22Rv1 (cell line): ENCODE measurements around the gene ARL8B.

Source experiments
- H3K27ac ChIP-seq: fragments of 450-650 bp; 2 replicates; pipeline ENCODE4 v1.5.1; 2017
- CTCF ChIP-seq: fragments of 450-650 bp; IDR thresholded peaks from 2 replicates; pipeline ENCODE4 v1.5.1; 2017; ENCODE audit warnings: mild to moderate bottlenecking
- ZFX ChIP-seq: fragments of 450-650 bp; IDR thresholded peaks from 2 replicates; pipeline ENCODE4 v1.6.1; 2017; ENCODE audit warnings: antibody characterized with exemption, borderline replicate concordance

ARL8B gene

GRCh38 chr3:5195605-5196004, 73.5 kb downstream of the ARL8B start:
- H3K27ac ChIP-seq = no peak overlapping the region
- TF ChIP-seq CTCF (no peak), ZFX (no peak)

GRCh38 chr3:5197022-5197421, 74.9 kb downstream of the ARL8B start:
- no peak for TF ChIP-seq CTCF
- no peak for TF ChIP-seq ZFX
- 0 out of 2 replicates have a peak overlapping the region, but pooled peaks have one; percentile 22 for H3K27ac ChIP-seq

GRCh38 chr3:5197470-5198312, 75.6 kb downstream of the ARL8B start:
- H3K27ac ChIP-seq = 0 out of 2 replicates have a peak overlapping the region, but pooled peaks have one; percentile 22
- TF ChIP-seq ZFX (no peak), CTCF (no peak)

- H3K27ac ChIP-seq = no peak overlapping the region
- TF ChIP-seq CTCF = no peak
- TF ChIP-seq ZFX = no peak
Measured at GRCh38 chr3:5198313-5198677, 76.2 kb downstream of the ARL8B start.

GRCh38 chr3:5198986-5199731, 77.1 kb downstream of the ARL8B start:
- no peak overlapping the region for H3K27ac ChIP-seq
- TF ChIP-seq CTCF (no peak), ZFX (no peak)

- no peak overlapping the region for H3K27ac ChIP-seq
- no peak for TF ChIP-seq CTCF
- no peak for TF ChIP-seq ZFX
Measured at GRCh38 chr3:5201536-5201935, 79.4 kb downstream of the ARL8B start.

- H3K27ac ChIP-seq = no peak overlapping the region
- no peak for TF ChIP-seq CTCF
- no peak for TF ChIP-seq ZFX
Measured at GRCh38 chr3:5202222-5202621, 80.1 kb downstream of the ARL8B start.
